T-helper 2 cell treated with Interferon-gamma antibody and Interleukin-4, amounts not matched to agents 5 μg/mL and 100 μg/mL, for 36 hours (primary cell): Measurements from ENCODE around the gene TLK1.

Experiments used
- DNase-seq: peaks from one replicate; pipeline ENCODE4 v3.0.0; 2021; ENCODE audit warnings: low spot score
- H3K27ac Mint-ChIP-seq: one replicate; pipeline ENCODE4 v1.8.0; 2021; ENCODE audit warnings: mild to moderate bottlenecking, mixed read lengths
- H3K27me3 Mint-ChIP-seq: one replicate; pipeline ENCODE4 v1.8.0; 2021; ENCODE audit warnings: low read depth, mixed read lengths
- H3K36me3 Mint-ChIP-seq: one replicate; pipeline ENCODE4 v1.8.0; 2021; ENCODE audit warnings: low read depth, mixed read lengths
- H3K4me1 Mint-ChIP-seq: one replicate; pipeline ENCODE4 v1.8.0; 2021; ENCODE audit warnings: low read depth, mixed read lengths
- H3K4me3 Mint-ChIP-seq: one replicate; pipeline ENCODE4 v1.8.0; 2022; ENCODE audit warnings: mild to moderate bottlenecking, moderate library complexity, mixed read lengths
- H3K9me3 Mint-ChIP-seq: one replicate; pipeline ENCODE4 v1.8.0; 2021; ENCODE audit warnings: mixed read lengths

Gene TLK1

DNA sequence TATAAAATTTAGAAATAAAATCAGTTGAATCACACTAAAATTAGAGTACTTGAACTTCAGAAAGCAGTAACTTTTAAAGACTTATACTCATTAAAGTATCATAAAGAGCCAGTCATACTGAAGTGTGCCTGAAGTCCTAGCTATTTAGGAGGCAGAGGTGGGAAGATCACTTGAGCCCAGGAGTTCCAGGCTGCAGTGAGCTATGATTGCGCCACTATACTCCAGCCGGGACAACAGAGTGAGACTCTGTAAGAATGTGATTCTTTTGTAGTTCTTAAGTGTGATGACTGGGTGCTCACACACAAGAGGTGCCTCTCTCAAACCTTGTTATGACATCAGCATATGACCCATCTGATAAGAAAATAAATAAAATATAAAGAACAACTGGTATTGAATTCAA, 14.6 kb downstream of the TLK1 start:
- H3K27ac Mint-ChIP-seq, result no peak overlapping the region
- DNase-seq, result no peak
- peaks cover 69% of the 10 kb centered on the region for H3K4me1 Mint-ChIP-seq
- H3K36me3 Mint-ChIP-seq, result peaks cover 14% of the 10 kb centered on the region
- H3K9me3 Mint-ChIP-seq, result no peaks in the 10 kb centered on the region
- no peaks in the 10 kb centered on the region for H3K27me3 Mint-ChIP-seq
- no peak overlapping the region for H3K4me3 Mint-ChIP-seq

DNA sequence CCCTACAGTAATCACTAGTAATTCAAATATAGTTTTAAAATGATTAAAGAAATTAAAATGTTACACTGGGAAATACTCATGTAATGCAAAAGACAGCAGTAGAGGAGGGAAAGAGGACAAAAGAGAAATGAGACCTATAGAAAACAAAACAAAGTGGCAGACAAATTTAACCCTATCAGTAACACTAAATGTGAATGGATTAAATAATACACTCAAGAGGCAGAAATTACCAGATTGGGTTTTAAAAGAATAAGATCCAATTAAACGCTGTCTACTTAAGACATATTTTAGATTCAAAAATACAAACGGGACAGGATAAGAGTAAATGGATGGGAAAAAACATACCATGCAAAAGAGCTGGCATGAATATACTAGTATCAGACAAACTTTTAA, 17.0 kb downstream of the TLK1 start:
- DNase-seq, result no peak
- H3K36me3 Mint-ChIP-seq, result peaks cover 11% of the 10 kb centered on the region
- H3K4me1 Mint-ChIP-seq, result peaks cover 60% of the 10 kb centered on the region
- no peaks in the 10 kb centered on the region for H3K27me3 Mint-ChIP-seq
- H3K27ac Mint-ChIP-seq, result no peak overlapping the region
- H3K4me3 Mint-ChIP-seq, result no peak overlapping the region
- H3K9me3 Mint-ChIP-seq, result no peaks in the 10 kb centered on the region

DNA sequence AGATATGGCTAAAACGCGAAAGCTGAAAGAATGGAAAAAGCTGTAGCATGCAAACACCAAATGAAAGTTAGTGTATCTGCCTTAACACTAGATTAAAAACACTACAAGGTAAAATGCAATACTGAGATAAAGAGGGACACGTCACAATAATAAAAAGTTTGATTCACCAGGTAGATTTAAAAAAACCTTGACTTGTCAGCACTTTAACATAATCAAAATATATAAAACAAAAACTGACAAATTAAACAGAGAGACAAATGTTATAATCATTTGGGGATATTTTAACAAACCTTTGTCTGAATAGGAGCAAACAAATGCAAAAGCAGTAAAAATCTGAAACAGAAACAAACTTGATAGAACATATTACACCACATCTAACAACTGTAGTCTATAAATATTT, 18.3 kb downstream of the TLK1 start:
- Mint-ChIP-seq H3K9me3 (no peaks in the 10 kb centered on the region), H3K4me3 (no peak overlapping the region), H3K27ac (no peak overlapping the region)

DNA sequence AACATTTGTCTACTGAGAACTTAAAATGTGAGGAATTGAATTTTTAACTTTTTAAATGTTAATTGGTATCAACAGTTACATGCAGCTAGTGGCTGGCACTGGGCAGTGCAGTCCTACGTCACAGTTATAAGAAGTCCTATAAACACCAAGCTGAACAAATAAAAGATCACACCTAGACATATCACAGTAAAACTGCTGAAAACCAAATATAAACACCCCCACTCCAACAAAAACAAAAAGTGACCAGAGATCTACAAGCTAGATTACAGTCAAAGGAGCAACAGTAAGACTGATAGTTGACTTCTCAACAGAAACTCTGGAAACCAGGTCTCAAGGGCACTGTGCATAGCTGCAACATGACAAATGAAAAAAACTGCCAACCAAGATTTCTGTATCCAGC, 19.4 kb downstream of the TLK1 start:
- no peaks in the 10 kb centered on the region for H3K9me3 Mint-ChIP-seq
- H3K4me1 Mint-ChIP-seq, result peaks cover 46% of the 10 kb centered on the region

More for the DNA sequence above, 18.3 kb downstream of the TLK1 start:
- Mint-ChIP-seq H3K4me1 (peaks cover 54% of the 10 kb centered on the region), H3K27me3 (no peaks in the 10 kb centered on the region), H3K36me3 (peaks cover 11% of the 10 kb centered on the region)
- DNase-seq, result no peak

DNA sequence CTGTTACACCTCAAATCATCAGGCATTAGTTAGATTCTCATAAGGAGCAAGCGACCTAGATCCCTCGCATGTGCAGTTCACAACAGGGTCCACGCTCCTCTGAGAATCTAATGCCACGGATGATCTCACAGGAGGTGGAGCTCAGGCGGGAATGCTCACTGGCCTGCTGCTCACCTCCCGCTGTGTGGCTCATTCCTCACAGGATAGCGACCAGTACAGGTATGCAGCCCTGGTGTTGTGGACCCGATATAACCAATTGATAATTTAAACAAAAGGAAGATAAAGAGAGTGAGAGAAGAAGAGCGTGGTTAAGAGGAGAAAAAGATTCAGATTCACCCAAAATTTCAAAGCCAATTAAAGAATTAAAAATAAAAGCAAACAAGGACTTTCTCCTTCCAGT, 20.8 kb downstream of the TLK1 start:
- Mint-ChIP-seq H3K27ac (no peak overlapping the region), H3K9me3 (no peaks in the 10 kb centered on the region), H3K36me3 (peaks cover 12% of the 10 kb centered on the region), H3K4me1 (peaks cover 46% of the 10 kb centered on the region), H3K27me3 (no peaks in the 10 kb centered on the region), H3K4me3 (no peak overlapping the region)
- no peak for DNase-seq

More for the DNA sequence above, 19.4 kb downstream of the TLK1 start:
- Mint-ChIP-seq H3K27ac (no peak overlapping the region), H3K4me3 (no peak overlapping the region), H3K36me3 (peaks cover 10% of the 10 kb centered on the region), H3K27me3 (no peaks in the 10 kb centered on the region)
- DNase-seq, result no peak

DNA sequence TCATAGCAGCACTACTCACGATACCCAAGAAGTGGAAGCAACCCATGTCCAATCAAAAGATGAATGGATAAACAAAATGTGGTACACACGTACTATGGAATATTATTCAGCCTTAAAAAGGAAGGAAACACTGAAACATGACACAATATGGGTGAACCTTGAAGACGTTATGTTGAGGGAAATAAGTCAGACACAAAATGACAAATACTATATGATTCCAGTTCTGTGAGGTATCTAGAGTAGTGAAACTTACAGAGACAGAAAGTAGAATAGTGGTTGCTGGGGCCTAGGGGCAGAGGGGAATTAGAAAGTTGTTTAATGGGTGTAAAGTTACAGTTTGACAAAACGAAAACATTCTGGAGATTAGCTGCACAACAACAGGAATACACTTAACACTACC, 24.7 kb downstream of the TLK1 start:
- H3K4me3 Mint-ChIP-seq, result peak overlapping the region; percentile 41
- peaks cover 16% of the 10 kb centered on the region for H3K4me1 Mint-ChIP-seq
- no peaks in the 10 kb centered on the region for H3K27me3 Mint-ChIP-seq

DNA sequence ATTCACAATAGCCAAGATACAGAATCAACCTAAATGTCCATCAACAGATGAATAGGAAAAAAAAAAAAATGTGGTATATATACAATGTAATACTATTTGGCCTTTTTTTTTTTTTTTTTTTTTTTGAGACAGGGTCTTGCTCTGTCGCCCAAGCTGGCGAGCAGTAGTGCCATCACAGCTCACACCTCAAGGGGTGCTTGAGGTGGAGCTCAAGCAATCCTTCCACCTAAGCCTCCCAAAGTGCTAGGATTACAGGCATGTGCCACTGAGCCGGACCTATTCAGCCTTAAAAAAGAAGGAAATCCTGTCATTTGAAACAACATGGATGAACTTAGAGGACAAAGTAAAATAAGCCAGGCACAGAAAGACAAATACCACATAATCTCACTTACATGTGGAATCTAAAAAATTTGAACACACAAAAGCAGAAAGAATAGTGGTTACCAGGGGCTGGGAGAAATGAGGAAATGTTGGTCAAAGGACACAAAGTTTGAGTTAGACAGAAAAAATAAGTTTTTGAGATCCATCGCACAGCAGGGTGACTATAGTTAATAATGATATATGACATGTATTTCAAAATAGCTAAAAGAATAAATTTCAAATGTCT, 26.0 kb downstream of the TLK1 start:
- Mint-ChIP-seq H3K27me3 (no peaks in the 10 kb centered on the region), H3K4me1 (peaks cover 12% of the 10 kb centered on the region), H3K36me3 (peaks cover 5% of the 10 kb centered on the region), H3K9me3 (no peaks in the 10 kb centered on the region), H3K27ac (no peak overlapping the region), H3K4me3 (no peak overlapping the region)
- no peak for DNase-seq

More for the DNA sequence above, 24.7 kb downstream of the TLK1 start:
- Mint-ChIP-seq H3K9me3 (no peaks in the 10 kb centered on the region), H3K36me3 (peaks cover 5% of the 10 kb centered on the region), H3K27ac (peak overlapping the region; percentile 80)
- peak; percentile 14 for DNase-seq

DNA sequence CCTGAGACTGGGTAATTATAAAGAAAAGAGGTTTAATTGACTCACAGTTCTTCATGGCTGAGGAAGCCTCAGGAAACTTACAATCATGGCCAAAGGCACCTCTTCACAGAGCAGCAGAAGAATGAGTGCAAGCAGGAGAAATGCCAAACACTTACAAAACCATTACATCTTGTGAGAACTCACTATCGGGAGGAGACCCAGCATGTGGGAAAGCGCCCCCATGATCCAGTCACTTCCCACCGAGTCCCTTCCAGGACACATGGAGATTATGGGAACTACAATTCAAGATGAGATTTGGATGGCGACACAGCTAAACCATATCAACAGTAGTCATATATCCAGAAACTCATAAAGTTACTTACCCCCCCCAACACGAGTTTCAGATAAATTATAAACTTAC, 28.6 kb downstream of the TLK1 start:
- no peaks in the 10 kb centered on the region for H3K9me3 Mint-ChIP-seq
- H3K27ac Mint-ChIP-seq, result no peak overlapping the region
- no peak for DNase-seq
- H3K27me3 Mint-ChIP-seq, result no peaks in the 10 kb centered on the region
- no peak overlapping the region for H3K4me3 Mint-ChIP-seq
- peaks cover 5% of the 10 kb centered on the region for H3K36me3 Mint-ChIP-seq
- peaks cover 12% of the 10 kb centered on the region for H3K4me1 Mint-ChIP-seq

DNA sequence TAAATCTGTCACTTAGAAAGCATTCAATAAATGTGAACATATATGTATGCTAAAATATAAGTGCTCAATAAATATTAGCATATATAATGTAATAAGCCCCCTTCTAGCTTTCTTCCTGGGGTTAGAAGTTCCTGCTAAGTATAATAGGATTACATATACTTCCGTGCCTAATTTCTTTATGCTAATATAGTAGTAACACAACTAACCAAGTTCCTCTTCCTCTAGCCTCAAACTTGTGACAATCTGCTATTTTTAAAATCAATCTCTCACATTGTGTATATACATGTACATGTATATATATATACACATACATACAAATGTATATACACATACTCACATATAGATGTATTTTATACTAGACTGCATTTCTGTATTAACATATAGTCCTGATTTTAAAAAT, 32.2 kb downstream of the TLK1 start:
- DNase-seq, result no peak

DNA sequence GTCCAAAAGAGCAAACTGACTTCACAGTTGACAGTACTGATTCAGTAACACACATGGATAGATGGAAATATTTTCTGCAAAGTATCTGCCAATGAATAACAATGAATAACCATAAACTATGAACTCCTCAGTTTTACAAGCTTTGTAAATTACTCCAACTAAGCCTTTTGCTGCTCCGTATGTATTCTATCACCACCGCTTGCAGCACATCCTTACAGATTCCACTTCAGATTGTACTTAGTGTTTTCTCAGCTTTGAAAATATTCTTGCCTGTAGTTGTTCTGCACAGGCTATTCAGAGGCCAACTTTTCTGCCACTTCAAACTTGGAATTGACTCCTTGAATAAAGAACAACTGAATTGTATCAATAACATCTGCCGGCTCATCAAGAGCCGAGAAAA, 36.2 kb downstream of the TLK1 start:
- Mint-ChIP-seq H3K4me3 (no peak overlapping the region), H3K27me3 (no peaks in the 10 kb centered on the region), H3K36me3 (peaks cover 4% of the 10 kb centered on the region), H3K4me1 (peaks cover 5% of the 10 kb centered on the region), H3K9me3 (no peaks in the 10 kb centered on the region), H3K27ac (no peak overlapping the region)
- DNase-seq, result no peak

More for the DNA sequence above, 32.2 kb downstream of the TLK1 start:
- H3K27me3 Mint-ChIP-seq, result no peaks in the 10 kb centered on the region
- H3K4me3 Mint-ChIP-seq, result no peak overlapping the region
- H3K4me1 Mint-ChIP-seq, result peaks cover 5% of the 10 kb centered on the region
- H3K36me3 Mint-ChIP-seq, result no peaks in the 10 kb centered on the region
- H3K27ac Mint-ChIP-seq, result no peak overlapping the region
- no peaks in the 10 kb centered on the region for H3K9me3 Mint-ChIP-seq

DNA sequence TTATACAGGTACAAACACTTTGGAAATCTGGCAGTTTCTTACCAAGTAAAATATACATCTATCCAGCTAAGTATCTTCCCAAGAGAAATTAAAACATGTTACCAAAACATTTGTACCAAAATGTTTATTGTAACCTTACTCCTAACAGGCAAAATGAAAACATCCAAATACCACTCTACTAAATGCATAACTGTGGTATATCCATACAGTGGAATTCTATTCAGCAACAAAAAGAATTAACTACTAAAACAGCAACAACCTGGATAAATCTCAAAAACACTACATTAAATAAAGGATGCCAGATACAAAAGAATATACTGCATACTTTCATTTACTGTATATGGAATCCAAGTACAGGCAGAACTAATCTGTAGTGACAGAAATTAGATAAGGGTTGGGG, 51.1 kb downstream of the TLK1 start:
- Mint-ChIP-seq H3K27me3 (no peaks in the 10 kb centered on the region), H3K27ac (no peak overlapping the region), H3K4me3 (no peak overlapping the region), H3K4me1 (peaks cover 10% of the 10 kb centered on the region), H3K9me3 (no peaks in the 10 kb centered on the region), H3K36me3 (peaks cover 33% of the 10 kb centered on the region)
- no peak for DNase-seq

DNA sequence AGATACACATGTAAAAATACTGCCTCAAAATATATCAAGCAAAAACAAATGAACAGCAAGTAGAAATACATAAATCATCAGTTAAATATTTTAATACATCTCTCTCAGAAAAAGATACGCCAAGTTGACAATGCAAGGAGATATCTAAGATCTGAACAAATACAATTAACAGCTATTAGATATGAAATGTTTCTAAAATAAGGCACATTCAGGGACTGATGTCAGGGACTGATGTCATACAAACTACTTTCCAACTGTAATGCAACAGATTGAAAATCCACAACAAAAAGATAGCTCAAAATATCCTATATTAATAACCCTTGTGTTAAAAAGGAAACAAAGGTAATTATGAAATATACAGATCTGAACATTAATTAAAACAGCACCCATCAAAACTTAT, 51.7 kb downstream of the TLK1 start:
- no peak overlapping the region for H3K27ac Mint-ChIP-seq
- H3K4me3 Mint-ChIP-seq, result no peak overlapping the region
- no peak for DNase-seq
- H3K36me3 Mint-ChIP-seq, result peaks cover 28% of the 10 kb centered on the region
- H3K27me3 Mint-ChIP-seq, result no peaks in the 10 kb centered on the region
- H3K4me1 Mint-ChIP-seq, result peaks cover 10% of the 10 kb centered on the region
- no peaks in the 10 kb centered on the region for H3K9me3 Mint-ChIP-seq

DNA sequence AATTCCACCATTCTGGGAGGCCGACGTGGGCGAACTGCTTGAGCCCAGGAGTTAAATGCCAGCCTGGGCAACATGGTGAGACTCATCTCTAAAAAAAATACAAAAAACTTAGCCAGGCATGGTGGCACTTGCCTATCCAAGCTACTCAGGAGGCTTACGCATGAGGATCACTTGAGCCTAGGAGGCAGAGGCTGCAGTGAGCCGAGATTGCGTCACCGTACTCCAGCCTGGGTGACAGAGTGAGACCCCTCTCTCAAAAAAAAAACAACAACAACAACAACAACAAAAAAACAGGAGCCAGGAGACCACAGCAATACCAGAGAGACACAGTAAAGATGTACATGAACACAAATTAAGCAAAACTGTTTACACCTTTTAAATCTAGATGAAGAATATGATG, 52.9 kb downstream of the TLK1 start:
- Mint-ChIP-seq H3K9me3 (no peaks in the 10 kb centered on the region), H3K27ac (no peak overlapping the region), H3K4me3 (no peak overlapping the region), H3K36me3 (peaks cover 27% of the 10 kb centered on the region), H3K27me3 (no peaks in the 10 kb centered on the region), H3K4me1 (peaks cover 12% of the 10 kb centered on the region)
- no peak for DNase-seq

DNA sequence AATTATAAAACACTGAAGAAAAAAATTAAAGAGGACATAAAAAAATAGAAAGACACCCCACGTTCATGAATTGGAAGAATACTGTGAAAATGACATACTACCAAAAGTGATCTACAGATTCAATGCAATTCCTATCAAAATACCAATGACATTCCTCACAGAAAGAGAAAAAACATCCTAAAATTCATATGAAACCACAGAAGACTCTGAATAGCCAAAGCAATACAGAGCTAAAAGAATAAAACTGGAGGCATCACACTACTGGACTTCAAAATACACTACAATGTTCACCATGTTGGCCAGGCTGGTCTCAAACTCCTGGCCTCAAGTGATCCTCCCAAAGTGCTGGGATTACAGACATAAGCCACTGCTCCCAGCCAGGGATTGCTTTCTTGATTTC, 56.3 kb downstream of the TLK1 start:
- Mint-ChIP-seq H3K27ac (no peak overlapping the region), H3K36me3 (peaks cover 39% of the 10 kb centered on the region)

DNA sequence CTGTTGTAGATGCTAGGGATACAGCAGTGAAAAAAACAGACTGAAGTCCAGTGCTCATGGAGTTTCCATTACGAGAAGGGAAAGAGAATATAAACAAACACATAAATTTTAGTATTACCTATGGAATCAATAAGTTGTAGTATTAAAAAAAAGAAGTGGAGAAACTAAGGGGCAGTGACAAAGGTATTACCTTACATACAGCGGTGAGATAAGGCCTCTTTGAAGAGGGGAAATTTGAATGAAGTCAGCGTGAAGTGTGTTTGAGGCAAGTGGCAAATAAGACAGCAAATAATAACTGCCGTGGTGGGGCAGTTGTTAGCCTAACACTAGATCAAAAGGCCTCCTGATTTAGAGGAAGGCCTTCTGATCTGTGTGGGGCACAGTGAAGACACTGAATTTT, 57.9 kb downstream of the TLK1 start:
- Mint-ChIP-seq H3K36me3 (peaks cover 51% of the 10 kb centered on the region), H3K27ac (no peak overlapping the region), H3K4me3 (no peak overlapping the region), H3K27me3 (no peaks in the 10 kb centered on the region), H3K9me3 (peaks cover 29% of the 10 kb centered on the region), H3K4me1 (peaks cover 11% of the 10 kb centered on the region)
- no peak for DNase-seq

More for the DNA sequence above, 56.3 kb downstream of the TLK1 start:
- Mint-ChIP-seq H3K4me1 (peaks cover 11% of the 10 kb centered on the region), H3K9me3 (peaks cover 14% of the 10 kb centered on the region), H3K27me3 (no peaks in the 10 kb centered on the region), H3K4me3 (no peak overlapping the region)
- DNase-seq, result no peak
